Neutrophil (primary cell): ENCODE measurements around the gene NPR2.

ENCODE experiments used
- H3K27ac ChIP-seq: fragments of 200-600 bp; sonication (generic); 2 replicates; pipeline ENCODE4 v1.5.1; 2016; ENCODE audit warnings: mild to moderate bottlenecking, moderate library complexity
- H3K27me3 ChIP-seq: fragments of 200-600 bp; sonication (generic); 2 replicates; pipeline ENCODE4 v1.6.0; 2016; ENCODE audit warnings: mild to moderate bottlenecking
- H3K36me3 ChIP-seq: fragments of 200-600 bp; sonication (generic); 2 replicates; pipeline ENCODE4 v1.5.1; 2017
- H3K4me1 ChIP-seq, 2 experiments: fragments of 200-600 bp in 1 of 2; sonication (generic) in 1 of 2; 1 replicate in 1 of 2; 2 replicates in 1 of 2; pipeline versions ENCODE4 v1.5.1 to v1.6.1; 2013 to 2016; ENCODE audit warnings: low read depth in 1 of 2, low read length in 1 of 2, mild to moderate bottlenecking in 1 of 2, moderate library complexity in 1 of 2; ENCODE audit not compliant: control insufficient read depth in 1 of 2, insufficient read depth in 1 of 2
- H3K4me3 ChIP-seq, 2 experiments: fragments of 200-600 bp in 1 of 2; sonication (generic) in 1 of 2; 1 replicate in 1 of 2; 2 replicates in 1 of 2; pipeline ENCODE4 v1.5.1; 2013 to 2016; ENCODE audit warnings: low read depth in 1 of 2, low read length in 1 of 2, mild to moderate bottlenecking in 1 of 2, moderate library complexity in 1 of 2
- H3K9me3 ChIP-seq: fragments of 200-600 bp; sonication (generic); 2 replicates; pipeline ENCODE4 v1.5.1; 2016
- TF ChIP-seq, protein P1 (sequence below): fragments of 200-600 bp; sonication (generic); IDR thresholded peaks from 2 replicates; pipeline ENCODE4 v1.5.1; 2016; ENCODE audit warnings: antibody characterized with exemption

Gene NPR2

DNA sequence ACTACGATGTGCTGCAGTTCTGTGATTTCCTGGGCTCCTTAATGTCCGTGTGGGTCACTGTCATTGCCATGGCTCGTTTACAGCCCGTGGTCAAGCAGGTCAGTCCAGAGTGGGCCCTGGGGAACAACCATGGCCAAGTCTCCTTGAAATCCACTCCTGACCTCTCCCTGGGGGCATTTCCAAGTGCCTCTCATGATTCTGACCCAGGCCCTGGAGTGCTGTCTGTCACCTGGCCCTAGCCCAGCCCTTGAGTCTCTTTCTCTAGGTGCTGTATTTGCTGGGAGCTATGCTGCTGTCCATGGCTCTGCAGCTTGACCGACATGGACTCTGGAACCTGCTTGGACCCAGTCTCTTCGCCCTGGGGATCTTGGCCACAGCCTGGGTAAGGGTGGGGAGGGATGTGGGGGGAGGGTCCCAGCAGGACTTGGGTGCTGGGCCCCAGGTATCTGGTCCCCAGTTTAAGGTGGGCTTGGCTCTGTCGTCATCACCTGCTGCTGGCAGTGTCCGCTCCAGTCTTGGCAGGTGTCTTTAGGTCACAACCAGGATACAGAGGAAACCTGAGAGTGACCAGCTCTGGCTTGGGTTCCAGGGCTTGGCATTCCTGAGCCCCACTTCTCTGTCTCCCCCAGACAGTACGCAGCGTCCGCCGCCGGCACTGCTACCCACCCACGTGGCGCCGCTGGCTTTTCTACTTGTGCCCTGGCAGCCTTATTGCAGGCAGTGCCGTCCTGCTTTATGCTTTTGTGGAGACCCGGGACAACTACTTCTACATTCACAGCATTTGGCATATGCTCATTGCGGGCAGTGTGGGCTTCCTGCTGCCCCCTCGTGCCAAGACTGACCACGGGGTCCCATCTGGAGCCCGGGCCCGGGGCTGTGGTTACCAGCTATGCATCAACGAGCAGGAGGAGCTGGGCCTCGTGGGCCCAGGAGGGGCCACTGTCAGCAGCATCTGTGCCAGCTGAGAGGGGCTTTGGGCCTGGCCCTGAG is 61.8 kb downstream of the NPR2 start:
- no peak overlapping the region for H3K27ac ChIP-seq
- H3K27me3 ChIP-seq: peaks cover 100% of the 10 kb centered on the region
- H3K9me3 ChIP-seq: no peaks in the 10 kb centered on the region
- no peak overlapping the region for H3K4me3 ChIP-seq
- TF ChIP-seq, protein P1, sequence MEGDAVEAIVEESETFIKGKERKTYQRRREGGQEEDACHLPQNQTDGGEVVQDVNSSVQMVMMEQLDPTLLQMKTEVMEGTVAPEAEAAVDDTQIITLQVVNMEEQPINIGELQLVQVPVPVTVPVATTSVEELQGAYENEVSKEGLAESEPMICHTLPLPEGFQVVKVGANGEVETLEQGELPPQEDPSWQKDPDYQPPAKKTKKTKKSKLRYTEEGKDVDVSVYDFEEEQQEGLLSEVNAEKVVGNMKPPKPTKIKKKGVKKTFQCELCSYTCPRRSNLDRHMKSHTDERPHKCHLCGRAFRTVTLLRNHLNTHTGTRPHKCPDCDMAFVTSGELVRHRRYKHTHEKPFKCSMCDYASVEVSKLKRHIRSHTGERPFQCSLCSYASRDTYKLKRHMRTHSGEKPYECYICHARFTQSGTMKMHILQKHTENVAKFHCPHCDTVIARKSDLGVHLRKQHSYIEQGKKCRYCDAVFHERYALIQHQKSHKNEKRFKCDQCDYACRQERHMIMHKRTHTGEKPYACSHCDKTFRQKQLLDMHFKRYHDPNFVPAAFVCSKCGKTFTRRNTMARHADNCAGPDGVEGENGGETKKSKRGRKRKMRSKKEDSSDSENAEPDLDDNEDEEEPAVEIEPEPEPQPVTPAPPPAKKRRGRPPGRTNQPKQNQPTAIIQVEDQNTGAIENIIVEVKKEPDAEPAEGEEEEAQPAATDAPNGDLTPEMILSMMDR: no peak
- H3K36me3 ChIP-seq: no peaks in the 10 kb centered on the region
- no peaks in the 10 kb centered on the region for H3K4me1 ChIP-seq

DNA sequence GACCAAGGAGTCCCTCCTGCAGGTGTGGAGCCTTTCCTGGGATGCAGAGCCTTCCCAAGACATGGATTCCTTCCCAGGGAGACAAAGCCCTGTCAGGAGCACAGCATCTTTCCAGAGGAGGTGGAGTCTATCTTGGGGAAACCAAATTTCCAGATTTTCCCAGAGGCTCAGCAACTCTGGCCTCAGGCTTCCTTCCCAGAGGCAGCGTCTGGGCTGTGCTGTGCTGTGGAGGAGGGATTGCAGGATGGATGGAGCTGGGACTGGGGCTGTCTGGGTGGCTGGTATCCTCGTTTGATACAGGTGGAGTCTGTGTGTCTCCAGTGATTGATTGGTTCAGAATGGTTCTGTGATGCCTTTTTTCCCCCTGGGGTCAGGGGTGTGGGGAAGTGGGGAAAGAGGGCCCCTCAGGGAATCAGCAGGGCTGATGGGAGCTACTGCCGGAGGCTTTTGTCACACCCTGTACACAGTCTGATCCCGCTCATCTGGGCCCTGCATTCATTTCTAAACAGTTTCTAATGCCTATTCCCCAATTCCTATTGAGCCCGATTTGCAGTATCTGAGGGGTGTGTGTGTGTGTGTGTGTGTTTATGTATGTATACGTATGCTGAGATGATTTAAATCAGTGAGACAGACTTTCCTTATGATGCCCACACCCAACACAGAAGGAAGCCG is 62.8 kb downstream of the NPR2 start:
- Histone ChIP-seq H3K4me1 (no peaks in the 10 kb centered on the region), H3K27ac (no peak overlapping the region), H3K27me3 (peaks cover 100% of the 10 kb centered on the region), H3K4me3 (no peak overlapping the region), H3K9me3 (no peaks in the 10 kb centered on the region), H3K36me3 (no peaks in the 10 kb centered on the region)
- TF ChIP-seq, protein P1: no peak

DNA sequence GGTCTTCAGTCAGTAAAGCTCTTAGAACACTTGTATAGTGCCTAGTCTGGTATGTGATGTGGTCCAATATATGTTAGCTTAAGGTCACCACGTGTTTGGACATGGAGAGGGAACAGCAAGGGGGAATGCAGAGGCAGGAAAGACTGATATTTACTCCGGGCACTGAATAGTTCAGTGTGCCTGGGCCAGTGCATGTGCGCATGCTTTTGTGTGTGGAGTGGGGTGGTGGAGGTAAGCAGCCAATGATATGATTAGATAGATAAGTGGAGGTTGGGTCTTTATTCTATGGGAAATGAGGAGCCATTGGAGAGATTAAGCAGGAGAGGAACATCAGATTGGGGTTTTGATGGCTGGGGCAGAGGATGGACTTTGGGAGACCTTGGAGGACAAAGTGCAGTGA is 64.8 kb downstream of the NPR2 start:
- Histone ChIP-seq H3K36me3 (no peaks in the 10 kb centered on the region), H3K9me3 (no peaks in the 10 kb centered on the region), H3K4me1 (no peaks in the 10 kb centered on the region), H3K4me3 (no peak overlapping the region), H3K27ac (no peak overlapping the region), H3K27me3 (peaks cover 100% of the 10 kb centered on the region)
- TF ChIP-seq, protein P1: no peak

DNA sequence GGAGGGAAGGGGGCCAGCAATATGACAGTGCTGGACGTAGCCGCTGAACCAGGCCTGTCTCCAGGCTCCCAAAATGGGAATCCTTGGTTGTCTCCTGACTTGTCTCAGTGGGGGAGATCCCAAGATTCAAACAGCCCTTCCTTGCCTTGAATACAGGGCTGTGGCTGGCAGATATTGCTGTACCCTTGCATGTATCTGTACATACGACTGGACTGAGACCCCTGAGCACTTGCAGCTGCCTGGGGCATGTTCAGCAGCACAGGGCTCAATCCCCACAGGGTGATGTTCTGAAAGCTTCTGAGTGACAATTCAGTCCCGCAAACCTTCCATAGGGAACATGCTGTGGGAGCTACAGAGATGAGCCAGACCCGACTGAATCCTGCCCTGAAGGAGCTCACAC is 65.5 kb downstream of the NPR2 start:
- Histone ChIP-seq H3K4me1 (no peaks in the 10 kb centered on the region), H3K4me3 (no peak overlapping the region), H3K27me3 (peaks cover 100% of the 10 kb centered on the region), H3K9me3 (no peaks in the 10 kb centered on the region), H3K36me3 (no peaks in the 10 kb centered on the region), H3K27ac (no peak overlapping the region)
- TF ChIP-seq, protein P1: no peak

DNA sequence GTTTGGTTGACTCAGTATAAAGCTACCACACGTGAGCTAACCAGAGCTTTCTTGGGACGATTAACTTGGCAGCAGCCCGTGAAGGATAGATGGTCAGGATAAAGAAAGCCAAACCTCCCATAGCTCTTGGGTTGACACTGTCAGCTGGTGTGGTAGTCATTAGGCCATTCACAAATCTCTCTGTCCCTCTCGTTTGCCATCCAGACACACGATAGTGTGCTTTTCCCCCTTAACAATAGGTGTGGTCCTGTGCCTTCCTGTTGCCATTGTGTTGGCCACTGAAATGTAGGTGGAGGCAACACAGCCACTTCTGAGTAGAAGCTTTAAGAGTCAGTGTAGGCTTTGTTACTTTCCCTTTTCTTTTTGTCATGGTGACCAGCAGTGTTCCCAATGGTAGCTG is 67.1 kb downstream of the NPR2 start:
- Histone ChIP-seq H3K9me3 (no peaks in the 10 kb centered on the region), H3K27ac (no peak overlapping the region), H3K4me1 (no peaks in the 10 kb centered on the region), H3K36me3 (no peaks in the 10 kb centered on the region), H3K27me3 (peaks cover 100% of the 10 kb centered on the region), H3K4me3 (no peak overlapping the region)
- TF ChIP-seq, protein P1: no peak
